ENCODE measurements around the gene RUNDC3A.

The RUNDC3A gene

GRCh38 chr17:44318077-44318892, 9.9 kb downstream of the RUNDC3A start:
- Histone ChIP-seq H3K36me3 (ENCODE audit: low read depth) (peaks cover 33% of the 10 kb centered on the region), H3K9me3 (ENCODE audit: severe bottlenecking) (no peaks in the 10 kb centered on the region), H3K4me3 (ENCODE audit: severe bottlenecking) (no peak overlapping the region), H3K27me3 (ENCODE audit: insufficient read depth, poor library complexity, severe bottlenecking) (peaks cover 5% of the 10 kb centered on the region), H3K4me1 (ENCODE audit: insufficient read depth, poor library complexity, severe bottlenecking) (no peaks in the 10 kb centered on the region), H3K27ac (ENCODE audit: poor library complexity, severe bottlenecking) (no peak overlapping the region)
- no peak for DNase-seq (ENCODE audit: low spot score)
- no peak; the same call in 2 of the 3 replicates for ATAC-seq (ENCODE audit: low read depth)
- no peak for TF ChIP-seq CTCF (IDR thresholded peaks at IDR 0.05; ENCODE audit: poor library complexity, severe bottlenecking)

GRCh38 chr17:44320066-44320465, 11.7 kb downstream of the RUNDC3A start:
- DNase-seq (ENCODE audit: low spot score) (no peak), ATAC-seq (ENCODE audit: low read depth) (no peak)
- H3K9me3 ChIP-seq (ENCODE audit: severe bottlenecking) = no peaks in the 10 kb centered on the region
- no peak overlapping the region for H3K27ac ChIP-seq (ENCODE audit: poor library complexity, severe bottlenecking)
- H3K27me3 ChIP-seq (ENCODE audit: insufficient read depth, poor library complexity, severe bottlenecking) = peaks cover 5% of the 10 kb centered on the region
- no peak overlapping the region for H3K4me3 ChIP-seq (ENCODE audit: severe bottlenecking)
- H3K36me3 ChIP-seq (ENCODE audit: low read depth) = peaks cover 33% of the 10 kb centered on the region
- no peak for TF ChIP-seq CTCF (IDR thresholded peaks at IDR 0.05; ENCODE audit: poor library complexity, severe bottlenecking)
- H3K4me1 ChIP-seq (ENCODE audit: insufficient read depth, poor library complexity, severe bottlenecking) = no peaks in the 10 kb centered on the region

- no peak for ATAC-seq (ENCODE audit: low read depth)
- no peak for TF ChIP-seq CTCF (IDR thresholded peaks at IDR 0.05; ENCODE audit: poor library complexity, severe bottlenecking)
- Histone ChIP-seq H3K4me3 (ENCODE audit: severe bottlenecking) (no peak overlapping the region), H3K36me3 (ENCODE audit: low read depth) (peaks cover 33% of the 10 kb centered on the region), H3K27ac (ENCODE audit: poor library complexity, severe bottlenecking) (no peak overlapping the region), H3K9me3 (ENCODE audit: severe bottlenecking) (no peaks in the 10 kb centered on the region), H3K27me3 (ENCODE audit: insufficient read depth, poor library complexity, severe bottlenecking) (peaks cover under 1% of the 10 kb centered on the region), H3K4me1 (ENCODE audit: insufficient read depth, poor library complexity, severe bottlenecking) (no peaks in the 10 kb centered on the region)
- no peak for DNase-seq (ENCODE audit: low spot score)
Observed at GRCh38 chr17:44321246-44322120, 13.1 kb downstream of the RUNDC3A start.

DNA sequence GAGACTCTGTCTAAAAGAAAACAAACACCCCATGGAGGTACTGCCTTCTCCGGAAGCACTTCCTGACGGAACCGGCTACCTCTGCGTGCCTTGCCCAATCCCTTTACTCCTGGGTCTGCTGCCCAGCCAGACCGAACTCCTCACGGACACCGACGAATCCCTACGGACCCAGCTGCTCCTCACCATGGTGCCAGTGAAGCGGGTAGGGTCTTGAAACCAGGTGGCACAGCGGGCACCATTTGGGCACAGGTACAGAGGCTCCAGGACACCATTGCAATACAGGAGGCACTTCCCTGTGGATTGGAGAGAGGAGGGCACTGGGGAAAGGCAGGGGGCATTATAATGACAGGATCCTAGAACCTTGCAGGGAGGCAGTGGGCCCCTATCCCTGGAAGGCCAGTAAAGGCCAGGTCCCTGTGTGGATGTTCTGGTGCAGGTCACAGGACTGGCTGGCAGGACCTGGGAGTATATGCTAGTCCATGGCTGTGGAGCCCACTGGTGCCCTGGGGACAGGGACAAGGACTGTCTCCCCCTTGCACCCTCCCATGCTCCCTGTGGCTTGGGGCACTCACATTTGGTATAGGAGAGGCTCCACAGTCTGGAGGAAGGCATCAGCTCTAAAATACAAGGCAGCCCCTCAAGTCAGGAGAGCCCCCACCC, 14.0 kb downstream of the RUNDC3A start:
- DNase-seq (ENCODE audit: low spot score) = no peak
- Histone ChIP-seq H3K9me3 (ENCODE audit: severe bottlenecking) (no peaks in the 10 kb centered on the region), H3K4me1 (ENCODE audit: insufficient read depth, poor library complexity, severe bottlenecking) (no peaks in the 10 kb centered on the region), H3K4me3 (ENCODE audit: severe bottlenecking) (no peak overlapping the region), H3K27ac (ENCODE audit: poor library complexity, severe bottlenecking) (no peak overlapping the region), H3K36me3 (ENCODE audit: low read depth) (peaks cover 33% of the 10 kb centered on the region), H3K27me3 (ENCODE audit: insufficient read depth, poor library complexity, severe bottlenecking) (no peaks in the 10 kb centered on the region)
- TF ChIP-seq CTCF (IDR thresholded peaks at IDR 0.05; ENCODE audit: poor library complexity, severe bottlenecking) = no peak
- ATAC-seq (ENCODE audit: low read depth) = no peak

Measured in RWPE2 (cell line).